ENCODE data around the gene BNC2.

The BNC2 gene

DNA sequence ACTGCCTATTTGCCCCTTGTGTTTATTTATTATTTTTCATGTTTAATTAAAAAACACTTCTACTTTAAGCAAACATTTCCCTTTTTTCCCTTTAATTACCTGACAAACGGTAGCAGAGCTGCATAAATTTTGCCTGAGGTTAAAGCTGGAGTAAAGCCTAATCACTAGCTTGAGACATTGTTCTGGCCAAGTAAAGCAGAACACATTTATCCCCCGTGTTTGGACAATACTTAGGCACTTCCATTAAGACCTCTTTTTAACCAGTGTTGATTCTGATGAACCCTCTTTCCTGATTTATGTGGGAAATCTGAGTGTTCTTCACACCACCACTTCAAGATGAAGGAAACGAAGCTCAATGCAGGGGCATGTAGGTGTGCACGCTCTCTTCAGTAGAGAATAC lies 54.5 kb downstream of the BNC2 start:
- no peak for DNase-seq (ENCODE audit: low read depth in 2 of 2)

GRCh38 chr9:16815079-16815478 lies 55.4 kb downstream of the BNC2 start:
- DNase-seq (ENCODE audit: low read depth in 2 of 2): no peak

DNA sequence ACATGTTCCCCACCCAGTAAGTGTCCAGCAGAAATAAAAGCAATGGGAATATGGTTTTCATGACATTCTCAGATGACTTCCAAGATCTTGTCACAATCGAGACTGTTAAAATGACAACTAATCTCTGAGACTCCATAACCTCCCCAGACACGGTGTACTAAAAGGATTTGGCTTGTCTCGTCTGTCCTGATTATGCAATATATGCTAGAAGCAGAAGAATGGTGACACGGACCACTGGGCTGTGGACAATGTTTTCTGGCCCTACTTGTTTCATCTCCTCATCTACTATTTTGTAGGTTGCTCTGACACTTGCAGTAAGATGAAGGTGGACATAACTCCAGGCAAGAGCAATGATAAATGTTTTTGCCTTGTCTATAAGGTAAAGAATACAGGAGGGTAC lies 56.6 kb downstream of the BNC2 start:
- no peak for DNase-seq (ENCODE audit: low read depth in 2 of 2)

GRCh38 chr9:16811987-16812685 lies 58.3 kb downstream of the BNC2 start:
- DNase-seq (ENCODE audit: low read depth in 2 of 2): no peak

DNA sequence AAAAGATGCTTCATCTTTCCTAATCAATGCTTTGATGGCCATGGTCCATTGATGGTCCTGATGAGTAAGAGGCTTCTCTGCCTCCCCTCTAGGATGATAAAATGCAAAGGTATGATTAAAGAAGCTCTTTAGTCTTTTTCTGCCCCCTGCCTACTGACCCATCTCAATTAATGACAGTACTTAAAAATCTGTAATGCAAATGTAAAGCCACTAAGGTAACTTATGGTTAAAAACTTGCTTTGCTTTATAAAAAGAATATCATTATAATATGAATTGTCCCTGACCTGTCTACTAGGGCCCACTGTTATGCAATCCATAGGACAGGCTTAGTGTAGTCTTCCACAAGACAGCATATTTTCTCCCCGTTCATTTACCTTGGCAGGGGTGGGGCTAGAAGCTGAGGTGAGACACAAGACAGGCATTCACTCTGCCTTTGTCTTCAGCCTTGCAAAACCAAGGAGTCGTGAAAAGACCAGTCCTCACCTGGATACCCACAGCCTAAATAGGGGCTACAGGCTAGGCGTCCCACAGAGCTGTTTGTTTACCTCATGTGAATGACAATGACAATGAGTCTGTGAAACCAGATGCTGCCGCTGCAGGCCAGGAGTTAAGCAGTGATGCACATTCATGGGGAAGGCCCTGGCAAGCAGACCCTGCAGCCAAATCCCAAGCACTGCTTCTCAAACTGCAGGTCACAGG lies 60.4 kb downstream of the BNC2 start:
- DNase-seq (ENCODE audit: low read depth in 2 of 2): no peak

DNA sequence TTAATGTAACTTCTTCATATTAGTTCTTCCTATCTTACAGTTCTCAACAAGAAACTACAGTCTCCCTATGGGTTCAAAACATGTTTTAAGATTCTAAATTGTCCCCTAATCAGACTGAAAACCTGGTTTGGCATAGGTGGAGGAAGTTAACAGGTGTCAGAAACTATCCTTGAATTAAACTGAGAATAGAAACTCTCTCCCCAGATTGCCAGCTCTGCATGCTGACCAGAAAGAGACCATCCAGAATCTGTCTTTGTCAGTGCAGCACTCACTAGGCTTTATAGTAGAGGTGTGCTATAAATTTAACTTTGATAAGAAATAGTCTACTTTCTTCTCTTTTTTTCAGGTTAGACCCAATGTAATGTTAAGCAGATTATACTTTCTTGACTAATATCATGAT lies 63.8 kb downstream of the BNC2 start:
- no peak for DNase-seq (ENCODE audit: low read depth in 2 of 2)

DNA sequence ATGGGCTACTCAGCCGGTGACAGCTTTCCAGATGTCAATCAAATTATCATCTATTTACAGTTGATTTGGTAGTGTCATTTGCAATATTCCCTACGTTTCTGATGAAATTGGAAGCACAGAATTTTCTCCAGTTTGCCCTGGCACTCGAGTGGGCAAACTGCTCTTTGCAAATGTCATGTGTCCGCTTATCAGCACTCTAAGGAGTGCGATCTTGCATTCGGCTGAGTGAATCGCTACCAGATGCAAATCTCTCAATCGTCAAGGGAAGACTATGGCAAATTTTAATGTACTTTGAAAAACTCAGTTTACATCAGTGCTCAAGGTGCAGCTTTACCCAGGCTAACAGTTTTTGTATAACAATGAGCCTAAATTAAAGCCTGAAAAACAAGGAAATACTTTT lies 66.8 kb downstream of the BNC2 start:
- no peak for DNase-seq (ENCODE audit: low read depth in 2 of 2)

DNA sequence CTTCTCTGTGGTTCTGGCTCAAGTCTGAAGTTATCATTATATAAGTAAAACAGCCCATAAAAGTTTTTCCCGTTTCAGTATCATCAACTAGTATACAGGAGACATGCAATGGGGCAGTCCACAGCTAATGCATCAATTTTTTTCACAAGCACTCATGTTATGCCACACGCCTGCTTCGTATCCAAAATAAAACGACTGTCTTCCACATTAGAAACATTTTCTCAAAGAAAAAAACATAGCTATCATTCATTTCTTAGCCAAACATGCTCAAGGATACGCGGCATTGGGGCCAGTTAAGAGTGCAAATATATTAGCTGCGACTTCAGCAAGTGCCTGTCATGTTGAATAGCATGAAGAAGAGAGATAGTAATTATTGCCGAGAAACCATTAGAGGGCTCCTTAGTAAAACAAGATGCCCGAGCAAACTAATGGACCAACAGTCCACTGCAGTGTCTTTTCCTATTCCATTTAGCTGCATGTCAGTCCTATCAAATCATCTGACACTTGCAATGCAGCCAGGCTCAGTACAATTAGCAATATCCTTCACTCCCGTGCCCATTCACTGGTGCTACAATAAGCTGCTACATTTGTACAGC lies 68.5 kb downstream of the BNC2 start:
- no peak for DNase-seq (ENCODE audit: low read depth in 2 of 2)

GRCh38 chr9:16796304-16796825 lies 74.1 kb downstream of the BNC2 start:
- DNase-seq (ENCODE audit: low read depth in 2 of 2): no peak

DNA sequence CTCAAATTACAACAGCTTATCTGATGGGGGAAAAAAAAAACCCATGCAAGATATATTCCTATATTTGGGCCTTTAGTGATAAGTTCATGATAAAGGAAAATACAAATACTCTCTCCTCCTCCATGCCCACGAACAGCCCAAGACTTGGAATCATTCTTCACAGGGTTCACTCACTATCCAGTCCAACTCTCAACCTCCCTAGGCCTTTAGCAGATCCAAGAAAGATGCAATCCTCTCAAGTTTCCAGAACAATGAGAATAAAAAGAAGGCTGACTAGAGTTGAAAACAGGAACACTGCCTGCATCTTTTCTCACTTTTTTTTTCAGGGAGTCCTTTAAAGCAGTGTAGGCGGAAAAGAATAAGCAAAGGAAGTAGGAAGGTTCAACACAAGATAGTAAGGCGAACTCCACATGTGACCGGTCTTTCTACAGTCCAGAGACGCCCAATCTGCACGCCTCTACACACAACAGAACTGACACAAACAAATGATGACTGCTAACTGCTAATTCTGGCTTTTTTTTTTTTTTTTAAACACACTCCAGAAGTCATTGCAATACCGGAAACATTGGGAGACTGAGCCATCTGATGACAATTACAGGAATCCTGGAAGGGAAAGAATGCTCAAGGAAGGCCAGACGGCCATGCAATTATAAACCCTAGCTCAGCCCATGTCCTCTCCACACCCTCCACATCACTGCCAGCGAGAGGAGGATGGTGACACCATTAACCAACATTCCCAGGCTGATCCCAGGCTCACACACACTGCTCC lies 75.4 kb downstream of the BNC2 start:
- no peak for DNase-seq (ENCODE audit: low read depth in 2 of 2)

DNA sequence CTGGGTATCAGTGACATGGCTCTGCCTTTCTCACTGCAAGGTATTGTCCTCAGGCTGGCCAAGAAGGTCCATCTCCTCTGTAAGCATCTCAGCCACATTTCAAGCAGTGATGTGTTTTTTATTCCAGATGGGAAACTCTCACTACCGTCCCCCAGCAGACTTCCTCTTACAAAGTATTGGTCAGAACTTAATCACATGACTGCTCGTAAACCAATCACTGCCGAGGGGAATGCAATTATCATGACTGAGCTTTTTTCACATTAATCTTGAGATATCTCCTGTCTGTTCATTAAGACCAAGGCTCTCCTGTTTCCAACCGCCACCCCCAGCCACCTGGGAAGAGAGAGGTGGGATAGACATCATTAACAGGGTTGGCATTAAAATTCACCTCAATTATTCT lies 76.4 kb downstream of the BNC2 start:
- DNase-seq (ENCODE audit: low read depth in 2 of 2): no peak

DNA sequence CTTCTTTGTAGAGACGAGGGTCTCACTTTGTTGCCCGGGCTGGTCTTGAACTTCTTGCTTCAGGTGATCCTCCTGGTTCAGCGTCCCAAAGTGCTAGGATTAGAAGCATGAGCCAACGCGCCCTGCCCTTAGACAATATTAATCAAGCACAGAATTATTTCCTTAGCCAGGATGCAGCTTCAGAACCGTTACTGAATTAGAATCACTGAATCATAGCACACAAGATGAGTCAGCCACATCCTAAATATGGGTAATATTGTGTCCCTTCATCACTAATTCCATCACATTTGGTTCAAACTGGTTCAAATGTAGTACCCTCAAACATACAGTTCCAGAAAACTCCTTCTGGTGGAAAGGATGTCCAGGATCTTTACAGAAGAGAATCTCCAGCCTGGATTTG lies 82.7 kb downstream of the BNC2 start:
- no peak for DNase-seq (ENCODE audit: low read depth in 2 of 2)

DNA sequence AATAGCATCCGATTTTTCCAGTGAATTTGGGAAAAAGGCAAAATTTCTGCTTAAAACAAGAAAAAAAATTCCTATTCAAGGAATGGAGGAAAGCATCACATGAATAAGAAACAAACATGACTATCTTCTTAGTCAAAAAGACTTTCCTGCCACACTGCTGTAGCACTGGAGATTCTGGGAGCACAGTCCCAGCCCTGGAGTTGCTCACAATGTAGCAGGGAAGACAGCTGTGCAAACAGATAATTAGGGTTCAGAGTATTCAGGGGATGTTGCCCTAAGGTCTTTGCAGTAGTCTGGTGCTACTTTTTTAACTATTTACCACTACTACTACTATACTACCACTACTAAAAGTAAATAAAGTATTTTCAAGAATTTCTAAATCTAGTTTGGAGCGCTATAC lies 86.5 kb downstream of the BNC2 start:
- no peak for DNase-seq (ENCODE audit: low read depth in 2 of 2)

- no peak for DNase-seq (ENCODE audit: low read depth in 2 of 2)
These were observed 88.0 kb downstream of the BNC2 start for GRCh38 chr9:16782490-16782889.

DNA sequence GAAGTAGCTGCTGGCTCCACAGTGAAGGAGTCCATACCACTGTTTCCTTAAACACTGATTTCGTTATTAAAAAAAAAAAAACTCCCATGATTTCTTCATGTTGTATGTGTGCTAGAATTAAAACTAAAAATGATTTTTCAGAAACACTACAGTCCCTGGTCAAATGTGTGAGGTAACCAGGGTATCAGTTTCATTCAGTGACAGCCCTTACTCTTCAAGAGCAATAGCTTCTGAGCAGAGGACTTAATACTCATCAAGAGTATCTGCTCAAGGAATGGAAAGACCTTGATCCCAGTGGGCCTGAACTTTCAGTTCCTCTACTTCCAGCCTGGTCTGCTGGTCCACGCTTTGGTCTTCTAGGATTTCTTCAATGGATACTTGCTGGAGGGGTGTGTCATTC lies 95.1 kb downstream of the BNC2 start:
- DNase-seq (ENCODE audit: low read depth in 2 of 2): no peak

- no peak for DNase-seq (ENCODE audit: low read depth in 2 of 2)
These were observed 96.9 kb downstream of the BNC2 start for GRCh38 chr9:16773617-16774016.

DNA sequence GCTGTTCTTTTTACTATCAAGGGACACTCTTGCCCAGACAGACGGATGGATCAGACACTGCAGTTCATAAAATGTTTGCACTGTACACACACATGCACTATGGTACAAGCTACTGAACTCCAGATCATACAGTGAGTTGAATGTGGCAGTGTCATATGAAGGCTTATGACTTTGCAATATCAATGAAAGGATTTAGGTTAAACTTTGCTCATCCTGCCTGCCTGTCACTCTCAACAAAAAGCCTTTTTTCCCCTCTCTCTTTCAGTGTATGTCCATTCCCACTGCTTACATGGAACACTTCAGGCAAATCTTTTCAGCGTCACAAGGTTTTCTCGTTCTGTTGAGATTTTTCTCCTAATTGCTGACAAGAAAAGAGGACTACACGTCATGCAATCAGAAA lies 97.4 kb downstream of the BNC2 start:
- DNase-seq (ENCODE audit: low read depth in 2 of 2): no peak

- DNase-seq (ENCODE audit: low read depth in 2 of 2): no peak
These were observed 99.1 kb downstream of the BNC2 start for GRCh38 chr9:16771356-16771755.

DNA sequence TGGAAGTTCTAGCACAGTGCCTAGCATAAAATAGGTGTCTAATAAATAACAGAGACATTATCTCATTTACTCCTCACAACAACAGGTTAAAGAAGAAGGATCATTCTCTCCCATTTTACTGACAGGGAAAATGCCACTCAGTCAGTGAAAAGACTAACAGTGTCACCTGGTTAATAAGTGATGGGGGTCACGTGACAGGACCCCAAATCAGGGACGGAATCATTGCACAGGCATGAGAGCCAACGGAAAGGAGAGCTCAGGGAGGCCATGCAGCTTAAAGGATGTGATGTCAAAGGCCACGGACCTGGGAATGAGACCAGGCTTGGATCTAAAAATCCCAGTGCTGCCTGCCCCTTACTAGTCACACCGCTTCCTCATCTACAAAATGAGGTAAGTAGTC lies 101.2 kb downstream of the BNC2 start:
- DNase-seq (ENCODE audit: low read depth in 2 of 2): no peak

GRCh38 chr9:16768816-16769215 lies 101.7 kb downstream of the BNC2 start:
- DNase-seq (ENCODE audit: low read depth in 2 of 2): no peak

DNA sequence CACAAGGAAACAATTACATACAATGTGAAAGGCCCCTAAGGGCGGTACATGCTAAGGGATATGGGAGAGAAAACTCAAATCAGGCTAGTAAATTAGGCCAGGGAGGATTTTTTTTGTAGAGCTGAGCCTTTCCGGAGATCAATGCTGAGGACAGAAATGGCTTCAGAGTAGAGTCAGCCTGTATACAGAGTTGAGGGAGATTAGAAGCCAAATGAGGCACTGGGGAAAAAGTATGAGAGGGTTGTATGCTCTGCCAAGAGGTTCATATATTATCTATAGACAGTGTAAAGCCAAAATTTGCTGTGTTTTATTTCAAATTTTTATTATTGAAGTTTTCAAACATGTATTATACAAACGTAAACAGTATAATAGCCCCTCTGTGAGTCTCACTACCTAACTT lies 103.1 kb downstream of the BNC2 start:
- no peak for DNase-seq (ENCODE audit: low read depth in 2 of 2)

- DNase-seq (ENCODE audit: low read depth in 2 of 2): no peak
These were observed 106.5 kb downstream of the BNC2 start for GRCh38 chr9:16763946-16764345.
